ENCODE data around the gene GALM. TPM values are rescaled to one million over a fixed set of nuclear protein-coding genes. Genes with fewer than 3 reads are reported as not detected.

GALM gene
- total RNA-seq, 2 experiments from 2014 or later = 38.3 to 40.6 TPM

DNA sequence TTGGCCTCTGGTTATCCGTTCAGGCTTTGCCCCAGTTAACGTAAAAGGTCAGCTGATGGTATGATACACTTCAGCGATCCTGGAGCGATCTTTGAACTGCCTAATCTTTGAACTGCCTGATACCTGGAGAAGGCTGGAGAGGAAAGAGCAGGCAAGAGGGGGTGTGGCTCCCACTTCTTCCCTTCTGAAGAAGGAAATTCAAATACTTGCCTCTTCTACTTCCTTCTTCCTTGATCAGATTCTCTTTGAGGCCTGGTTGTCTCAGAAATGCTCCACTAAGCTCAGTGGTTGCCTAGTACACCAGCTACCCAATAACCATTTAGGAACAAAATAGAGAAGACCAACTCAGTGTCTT, 619 bp downstream of the GALM start:
- H3K4me1 Mint-ChIP-seq (ENCODE audit: low read depth) = peaks cover 63% of the 10 kb centered on the region
- TF ChIP-seq, protein P1, sequence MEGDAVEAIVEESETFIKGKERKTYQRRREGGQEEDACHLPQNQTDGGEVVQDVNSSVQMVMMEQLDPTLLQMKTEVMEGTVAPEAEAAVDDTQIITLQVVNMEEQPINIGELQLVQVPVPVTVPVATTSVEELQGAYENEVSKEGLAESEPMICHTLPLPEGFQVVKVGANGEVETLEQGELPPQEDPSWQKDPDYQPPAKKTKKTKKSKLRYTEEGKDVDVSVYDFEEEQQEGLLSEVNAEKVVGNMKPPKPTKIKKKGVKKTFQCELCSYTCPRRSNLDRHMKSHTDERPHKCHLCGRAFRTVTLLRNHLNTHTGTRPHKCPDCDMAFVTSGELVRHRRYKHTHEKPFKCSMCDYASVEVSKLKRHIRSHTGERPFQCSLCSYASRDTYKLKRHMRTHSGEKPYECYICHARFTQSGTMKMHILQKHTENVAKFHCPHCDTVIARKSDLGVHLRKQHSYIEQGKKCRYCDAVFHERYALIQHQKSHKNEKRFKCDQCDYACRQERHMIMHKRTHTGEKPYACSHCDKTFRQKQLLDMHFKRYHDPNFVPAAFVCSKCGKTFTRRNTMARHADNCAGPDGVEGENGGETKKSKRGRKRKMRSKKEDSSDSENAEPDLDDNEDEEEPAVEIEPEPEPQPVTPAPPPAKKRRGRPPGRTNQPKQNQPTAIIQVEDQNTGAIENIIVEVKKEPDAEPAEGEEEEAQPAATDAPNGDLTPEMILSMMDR (IDR thresholded peaks at IDR 0.05) = no peak
- DNase-seq (peak; percentile 19), ATAC-seq (peak; percentile 26)
- CTCF ChIA-PET = interaction anchor here (1.3 to 5.1 kb wide), 8 partner anchors 11 to 85 kb away, joined by 3 to 89 read pairs (median 14); partner anchors contain the start of gene HNRNPLL
- peak overlapping the region; percentile 79 for H3K4me3 Mint-ChIP-seq
- no peaks in the 10 kb centered on the region for H3K27me3 Mint-ChIP-seq
- peaks cover 27% of the 10 kb centered on the region for H3K36me3 Mint-ChIP-seq (ENCODE audit: low read depth)
- H3K27ac Mint-ChIP-seq = peak overlapping the region; percentile 98
- no peaks in the 10 kb centered on the region for H3K9me3 Mint-ChIP-seq
- POLR2A ChIA-PET = interaction anchor here (0.6 to 7.6 kb wide), 28 partner anchors 9 to 291 kb away, joined by 3 to 124 read pairs (median 6); partner anchors contain the start of genes HNRNPLL and SRSF7
- intact Hi-C loops (cut with micrococcal nuclease) = loop anchor here (2.0 to 5.0 kb wide), 2 partner anchors 41 to 64 kb away; partner anchors contain the start of gene HNRNPLL

DNA sequence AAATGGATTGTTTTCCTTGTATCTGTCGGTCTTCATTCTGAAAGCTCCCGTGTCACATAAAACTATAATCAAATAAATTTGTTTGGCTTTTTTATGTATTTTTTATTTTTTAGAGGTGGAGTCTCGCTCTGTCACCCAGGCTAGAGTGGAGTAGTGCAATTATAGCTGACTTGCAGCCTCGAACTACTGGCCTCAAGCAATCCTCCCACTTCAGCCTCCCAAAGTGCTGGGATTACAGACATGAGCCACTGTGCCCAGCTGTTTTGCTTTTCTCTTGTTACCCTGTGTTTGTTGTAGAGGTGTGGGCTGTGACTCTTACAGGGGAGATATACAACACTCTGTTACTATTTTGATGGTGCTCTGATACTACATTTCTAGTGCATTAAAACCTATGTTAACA, 2.2 kb downstream of the GALM start:
- Mint-ChIP-seq H3K4me1 (ENCODE audit: low read depth) (peaks cover 65% of the 10 kb centered on the region), H3K27me3 (no peaks in the 10 kb centered on the region), H3K36me3 (ENCODE audit: low read depth) (peaks cover 35% of the 10 kb centered on the region), H3K27ac (peak overlapping the region; percentile 98), H3K4me3 (peak overlapping the region; percentile 79), H3K9me3 (no peaks in the 10 kb centered on the region)
- intact Hi-C loops (cut with micrococcal nuclease) = loop anchor here (1.0 to 5.0 kb wide), 2 partner anchors 39 to 54 kb away; no protein-coding TSS in a partner anchor
- TF ChIP-seq, protein P1 (IDR thresholded peaks at IDR 0.05) = no peak
- ChIA-PET CTCF (interaction anchor here (1.2 to 5.1 kb wide), 9 partner anchors 13 to 86 kb away, joined by 3 to 89 read pairs (median 13); partner anchors contain the start of gene HNRNPLL), POLR2A (interaction anchor here (0.6 to 7.6 kb wide), 19 partner anchors 10 to 461 kb away, joined by 3 to 124 read pairs (median 6); partner anchors contain the start of genes HNRNPLL and SRSF7)
- ATAC-seq (no peak), DNase-seq (no peak)

DNA sequence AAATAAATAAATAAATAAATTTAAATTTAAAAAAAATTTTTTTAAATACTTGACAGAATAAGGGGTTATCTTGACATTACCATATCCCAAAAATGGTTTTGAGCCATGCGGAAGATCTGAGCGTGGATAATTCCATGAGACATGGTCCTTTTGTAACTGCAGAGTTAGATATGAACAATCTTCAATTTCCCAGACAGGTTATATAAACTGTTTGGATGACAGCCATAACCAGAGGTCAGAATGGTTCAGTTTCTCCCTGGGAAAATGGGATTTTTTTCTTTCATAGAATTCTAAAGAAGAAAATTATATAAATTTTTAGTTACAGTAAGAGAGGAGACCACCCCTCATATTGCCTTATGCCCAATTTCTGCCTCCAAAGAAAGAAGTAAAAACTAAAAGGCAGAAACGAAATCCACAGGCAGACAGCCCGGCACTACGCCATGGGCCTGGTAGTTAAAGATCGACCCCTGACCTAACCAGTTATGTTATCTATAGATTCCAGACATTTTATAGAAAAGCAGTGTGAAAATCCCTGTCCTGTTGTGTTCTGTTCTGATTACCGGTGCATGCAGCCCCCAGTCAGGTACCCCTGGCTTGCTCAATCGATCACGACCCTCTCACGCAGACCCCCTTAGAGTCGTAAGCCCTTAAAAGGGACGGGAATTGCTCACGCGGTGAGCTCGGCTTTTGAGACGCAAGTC, 3.0 kb downstream of the GALM start:
- ATAC-seq (no peak), DNase-seq (no peak)
- Mint-ChIP-seq H3K9me3 (no peaks in the 10 kb centered on the region), H3K4me1 (ENCODE audit: low read depth) (peaks cover 61% of the 10 kb centered on the region), H3K36me3 (ENCODE audit: low read depth) (peaks cover 37% of the 10 kb centered on the region), H3K4me3 (peak overlapping the region; percentile 10), H3K27ac (peak overlapping the region; percentile 47), H3K27me3 (no peaks in the 10 kb centered on the region)
- CTCF ChIA-PET = no interaction called here
- intact Hi-C loops (cut with micrococcal nuclease) = loop anchor here (1.0 to 5.0 kb wide), 2 partner anchors 38 to 53 kb away; no protein-coding TSS in a partner anchor
- TF ChIP-seq, protein P1 (IDR thresholded peaks at IDR 0.05) = no peak
- POLR2A ChIA-PET = interaction anchor here (0.9 to 6.5 kb wide), 2 partner anchors 15 to 60 kb away, joined by 3 to 124 read pairs; no protein-coding TSS in a partner anchor

DNA sequence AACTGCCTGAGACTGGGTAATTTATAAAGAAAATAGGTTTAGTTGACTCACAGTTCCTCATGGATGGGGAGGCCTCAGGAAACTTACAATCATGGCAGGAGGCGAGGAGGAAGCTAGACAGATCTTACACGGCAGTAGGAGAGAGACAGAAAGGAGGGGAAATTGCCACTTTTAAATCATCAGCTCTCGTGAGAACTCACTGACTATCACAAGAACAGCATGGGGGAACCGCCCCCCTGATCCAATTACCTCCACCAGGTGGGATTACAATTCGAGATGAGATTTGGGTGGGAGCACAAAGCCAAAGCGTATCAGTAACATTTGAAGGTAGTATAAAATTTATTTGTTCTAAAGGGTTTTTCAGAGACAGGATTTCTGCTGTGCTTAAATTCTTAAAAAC, 5.4 kb downstream of the GALM start:
- intact Hi-C loops (cut with micrococcal nuclease) = no loop called here
- H3K9me3 Mint-ChIP-seq = no peaks in the 10 kb centered on the region
- H3K36me3 Mint-ChIP-seq (ENCODE audit: low read depth) = peaks cover 48% of the 10 kb centered on the region
- ATAC-seq = no peak
- peak overlapping the region; percentile 55 for H3K27ac Mint-ChIP-seq
- POLR2A ChIA-PET = interaction anchor here (1.1 to 2.5 kb wide), 9 partner anchors 11 to 80 kb away, joined by 3 to 10 read pairs (median 4); partner anchors contain the start of genes HNRNPLL and SRSF7
- H3K27me3 Mint-ChIP-seq = no peaks in the 10 kb centered on the region
- TF ChIP-seq, protein P1 (IDR thresholded peaks at IDR 0.05) = no peak
- CTCF ChIA-PET = interaction anchor here (2.0 to 3.0 kb wide), 3 partner anchors 10 to 89 kb away, joined by 6 to 22 read pairs (median 14); no protein-coding TSS in a partner anchor
- no peak for DNase-seq
- no peak overlapping the region for H3K4me3 Mint-ChIP-seq
- H3K4me1 Mint-ChIP-seq (ENCODE audit: low read depth) = peaks cover 49% of the 10 kb centered on the region

Data from activated CD8-positive, alpha-beta T cell treated with anti-CD3 and anti-CD28 coated beads for 36 hours (primary cell).